Stomach (tissue), 9 donors: ENCODE measurements around the gene ARHGAP15. TPM values are rescaled to one million over a fixed set of nuclear protein-coding genes. Genes with fewer than 3 reads are reported as not detected.

Experiments used
- DNase-seq, 2 donors: peaks; one replicate each; pipeline versions ENCODE4 v3.0.0 to v3.0.0-alpha.2; 2013 to 2019
- H3K27ac ChIP-seq, 5 donors: fragments of 200-600 bp in 4 of 5; sonication (generic) in 4 of 5; one replicate each; pipeline ENCODE4 v1.5.1; 2013 to 2019; ENCODE audit warnings: mild to moderate bottlenecking in 1 of 5, moderate library complexity in 1 of 5
- H3K27me3 ChIP-seq, 3 donors: fragments of 200-600 bp; sonication (generic); one replicate each; pipeline ENCODE4 v1.5.1; 2017 to 2019; ENCODE audit warnings: mixed run types in 1 of 3
- H3K36me3 ChIP-seq, 4 donors: fragments of 200-600 bp; sonication (generic); 1 replicate in 3 of 4; 2 replicates in 1 of 4; pipeline ENCODE4 v1.5.1; 2016 to 2019
- H3K4me1 ChIP-seq, 4 donors: fragments of 200-600 bp; sonication (generic); one replicate each; pipeline ENCODE4 v1.5.1; 2016 to 2019
- H3K4me3 ChIP-seq, 4 donors: fragments of 200-600 bp; sonication (generic) in 3 of 4; one replicate each; pipeline ENCODE4 v1.5.1; 2016 to 2019; ENCODE audit warnings: mild to moderate bottlenecking in 1 of 4
- H3K9me3 ChIP-seq, 4 donors: fragments of 200-600 bp; sonication (generic); one replicate each; pipeline ENCODE4 v1.5.1; 2016 to 2019
- CTCF ChIP-seq, 7 experiments: fragments of 450-650 bp in 4 of 7; fragments of 200-600 bp in 3 of 7; sonication (generic) in 3 of 7; IDR thresholded peaks; one replicate each; pipeline ENCODE4 v1.5.1; 2016 to 2019; ENCODE audit warnings: antibody characterized with exemption in 7 of 7, control low read depth in 2 of 7, mild to moderate bottlenecking in 1 of 7
- EP300 ChIP-seq: sonication (generic); formaldehyde crosslinking; IDR thresholded peaks from one replicate; pipeline ENCODE4 v1.6.1; 2017; ENCODE audit warnings: antibody characterized with exemption
- POLR2A ChIP-seq, 4 donors: fragments of 450-650 bp; IDR thresholded peaks; one replicate each; pipeline ENCODE4 v1.6.1; 2016; ENCODE audit warnings: antibody characterized with exemption in 4 of 4, control low read depth in 2 of 4, mild to moderate bottlenecking in 1 of 4, moderate library complexity in 1 of 4
- POLR2AphosphoS5 ChIP-seq, 3 donors: sonication (generic); formaldehyde crosslinking; IDR thresholded peaks; one replicate each; pipeline ENCODE4 v1.6.1; 2016; ENCODE audit warnings: antibody characterized with exemption in 3 of 3
- WGBS, 5 donors: extraction: QIAGEN DNeasy Blood & Tissue Kit in 3 of 5; methylation state at CpG; one replicate each; pipeline versions ENCODE4 v1.1.5 to v1.1.7; 2013 to 2018; 5-methylcytosine and 5-hydroxymethylcytosine counted together
- intact Hi-C: fragments of 100-400 bp; cut with DNase I; formaldehyde crosslinking; loops from one replicate; pipeline ENCODE4 v1.15.1; 2023; ENCODE audit warnings: low total_unique reads
- polyA plus RNA-seq, 3 donors: library from polyadenylated mRNA; stranded (reverse); fragments of 200-250 nt; gene quantifications; one replicate each; pipeline ENCODE4 v1.2.3, GENCODE V29; 2013
- total RNA-seq, 5 donors: library from RNA; depleted of rRNA; stranded (reverse); fragments of >200 nt; gene quantifications; one replicate each; pipeline versions ENCODE4 v1.1.0 to v1.2.3, GENCODE V29; 2014 to 2016
- donor health status: healthy with polysubstance abuse.
- donor health status: Bipolar disorder and iron deficiency.
- donor health status: healthy.

ARHGAP15 gene
- total and polyA plus RNA-seq, 8 donors = 1.8 to 66.3 (median 6.8) TPM; not detected in 1

- Histone ChIP-seq H3K27me3 (no peaks in the 10 kb centered on the region), H3K36me3 (no peaks in the 10 kb centered on the region), H3K4me1 (no peaks in the 10 kb centered on the region), H3K27ac (no peak overlapping the region), H3K9me3 (no peaks in the 10 kb centered on the region), H3K4me3 (no peak overlapping the region)
- DNase-seq = no peak
- TF ChIP-seq CTCF (IDR thresholded peaks at IDR 0.05) (no peak), POLR2AphosphoS5 (IDR thresholded peaks at IDR 0.05) (no peak), POLR2A (IDR thresholded peaks at IDR 0.05) (no peak), EP300 (no peak)
- WGBS, 5 donors = 88 to 98% (median 96%) methylated on average over 1 of the region's 1 CpG
- intact Hi-C loops = no loop called here
Measured at GRCh38 chr2:143807192-143807591, 678.0 kb downstream of the ARHGAP15 start.

- no peak for DNase-seq
- intact Hi-C loops = no loop called here
- WGBS, 5 donors = 79 to 100% (median 98%) methylated on average over 1 of the region's 1 CpG
Measured at GRCh38 chr2:143807671-143808070, 678.5 kb downstream of the ARHGAP15 start.

GRCh38 chr2:143808166-143808565 is 678.9 kb downstream of the ARHGAP15 start:
- TF ChIP-seq POLR2AphosphoS5 (IDR thresholded peaks at IDR 0.05) (no peak), CTCF (IDR thresholded peaks at IDR 0.05) (no peak), EP300 (no peak), POLR2A (IDR thresholded peaks at IDR 0.05) (no peak)

More at GRCh38 chr2:143807671-143808070, 678.5 kb downstream of the ARHGAP15 start:
- H3K36me3 ChIP-seq = no peaks in the 10 kb centered on the region
- H3K4me3 ChIP-seq = no peak overlapping the region
- no peaks in the 10 kb centered on the region for H3K9me3 ChIP-seq
- H3K27ac ChIP-seq = no peak overlapping the region
- H3K27me3 ChIP-seq = no peaks in the 10 kb centered on the region
- TF ChIP-seq POLR2AphosphoS5 (IDR thresholded peaks at IDR 0.05) (peak in 1 of 3 donors; percentile 45), CTCF (IDR thresholded peaks at IDR 0.05) (no peak), EP300 (no peak), POLR2A (IDR thresholded peaks at IDR 0.05) (no peak)
- no peaks in the 10 kb centered on the region for H3K4me1 ChIP-seq

GRCh38 chr2:143815082-143815481 is 685.9 kb downstream of the ARHGAP15 start:
- no peak overlapping the region for H3K4me3 ChIP-seq
- intact Hi-C loops = no loop called here
- 52 to 66% (median 59%) methylated on average over 4 of the region's 4 CpGs for WGBS, 5 donors
- DNase-seq = no peak
- no peaks in the 10 kb centered on the region for H3K27me3 ChIP-seq
- no peaks in the 10 kb centered on the region for H3K36me3 ChIP-seq
- H3K9me3 ChIP-seq = no peaks in the 10 kb centered on the region
- H3K4me1 ChIP-seq = no peaks in the 10 kb centered on the region
- no peak overlapping the region for H3K27ac ChIP-seq
- no peak for TF ChIP-seq EP300
- TF ChIP-seq POLR2AphosphoS5 (IDR thresholded peaks at IDR 0.05) = no peak
- no peak for TF ChIP-seq CTCF (IDR thresholded peaks at IDR 0.05)
- no peak for TF ChIP-seq POLR2A (IDR thresholded peaks at IDR 0.05)

More at GRCh38 chr2:143808166-143808565, 678.9 kb downstream of the ARHGAP15 start:
- intact Hi-C loops = no loop called here
- DNase-seq = no peak
- Histone ChIP-seq H3K4me1 (no peaks in the 10 kb centered on the region), H3K27ac (no peak overlapping the region), H3K27me3 (no peaks in the 10 kb centered on the region), H3K36me3 (no peaks in the 10 kb centered on the region), H3K4me3 (no peak overlapping the region), H3K9me3 (no peaks in the 10 kb centered on the region)
- 90 to 100% (median 97%) methylated on average over 1 of the region's 1 CpG for WGBS, 5 donors
